ENCODE results near the gene GSTT2B.
"Not testable (repeated sequence)": the region's sequence is repeated elsewhere in the genome, so short reads cannot be mapped to it uniquely, and the experiment has no call there.

DNA sequence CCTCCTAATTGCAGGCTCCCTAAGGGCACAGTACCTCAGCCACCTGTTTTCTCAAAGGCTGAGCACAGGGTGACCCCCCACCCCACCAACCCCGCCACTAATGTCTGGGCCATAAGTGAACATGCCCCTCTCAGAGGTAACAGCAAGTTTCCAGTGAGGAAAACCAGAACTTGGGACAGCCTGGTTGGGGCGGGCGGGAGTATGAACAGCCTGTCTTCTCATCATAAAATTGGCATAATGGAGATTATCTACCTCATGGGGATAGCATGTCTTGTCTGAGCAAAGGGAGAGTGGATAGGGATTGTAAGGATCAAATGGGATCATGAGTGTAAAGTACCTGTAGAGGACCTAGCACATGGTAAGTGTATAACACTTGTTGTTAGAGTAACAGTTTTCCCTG is 10.9 kb upstream of the GSTT2B start:
- not testable (repeated sequence) for TF ChIP-seq POLR2A, POLR2AphosphoS5 (IDR thresholded peaks at IDR 0.05; ENCODE audit: low read depth, low read length)
